Right lobe of liver (tissue), 6 donors: ENCODE measurements around the gene C1orf232. TPM values are rescaled to one million over a fixed set of nuclear protein-coding genes. Genes with fewer than 3 reads are reported as not detected.

Experiments
- ATAC-seq, 4 donors: fragments of 200-7000 bp; cut with Tn5 transposase; one replicate each; pipeline ENCODE4 v1.9.1; 2020; ENCODE audit warnings: mild to moderate bottlenecking in 4 of 4, moderate library complexity in 4 of 4
- DNase-seq, 3 donors: peaks; one replicate each; pipeline ENCODE4 v3.0.0-alpha.2; 2020
- H3K27ac ChIP-seq, 3 donors: fragments of 200-600 bp; one replicate each; pipeline ENCODE4 v1.8.0; 2022
- H3K27me3 ChIP-seq, 2 donors: fragments of 200-600 bp; one replicate each; pipeline ENCODE4 v1.8.0; 2022
- H3K36me3 ChIP-seq, 4 donors: fragments of 200-600 bp; sonication (generic) in 1 of 4; one replicate each; pipeline versions ENCODE4 v1.5.1 to v1.8.0; 2017 to 2022; ENCODE audit warnings: control low read depth in 1 of 4
- H3K4me1 ChIP-seq, 4 donors: fragments of 200-600 bp; sonication (generic) in 1 of 4; one replicate each; pipeline versions ENCODE4 v1.5.1 to v1.8.0; 2017 to 2022; ENCODE audit warnings: control low read depth in 1 of 4
- H3K4me3 ChIP-seq, 3 donors: fragments of 200-600 bp; one replicate each; pipeline ENCODE4 v1.8.0; 2022
- H3K9me3 ChIP-seq, 4 donors: fragments of 200-600 bp; sonication (generic) in 1 of 4; one replicate each; pipeline versions ENCODE4 v1.5.1 to v1.8.0; 2017 to 2022; ENCODE audit warnings: control low read depth in 1 of 4
- CTCF ChIP-seq, 4 donors: fragments of 200-600 bp in 3 of 4; fragments of 450-650 bp in 1 of 4; IDR thresholded peaks; one replicate each; pipeline versions ENCODE4 v1.5.1 to v1.8.0; 2016 to 2022; ENCODE audit warnings: antibody characterized with exemption in 4 of 4, mild to moderate bottlenecking in 2 of 4
- POLR2A ChIP-seq: fragments of 450-650 bp; IDR thresholded peaks from one replicate; pipeline ENCODE4 v1.6.1; 2017; ENCODE audit warnings: antibody characterized with exemption, mild to moderate bottlenecking
- WGBS: methylation state at CpG from one replicate; pipeline ENCODE4 v1.1.6; 2018; ENCODE audit warnings: low coverage, low lambda C conversion rate; ENCODE audit not compliant: insufficient coverage; ENCODE audit errors: missing lambda C conversion rate; 5-methylcytosine and 5-hydroxymethylcytosine counted together
- intact Hi-C, 2 donors: fragments of 100-400 bp; cut with DNase I; formaldehyde crosslinking; loops; one replicate each; pipeline versions ENCODE4 v1.11.2 to v1.14.1; 2022
- total RNA-seq, 6 experiments: library from RNA; depleted of rRNA in 2 of 6; stranded (reverse); fragments of >200 nt in 2 of 6; fragmentation: NEBNext Ultra II Directional in 3 of 6; extraction: Animal tissue kit (Norgen Biotek cat#: 25700) in 3 of 6; gene quantifications; one replicate each; pipeline versions ENCODE4 v1.1.0 to v1.2.4, GENCODE V29; 2016 to 2023
- donor health status: DM: no; HTN: yes; CAD: no.
- donor health status: DM: no; HTN: no; CAD: no.
- donor health status: DM: no; HTN: no; CAD: no.
- donor health status: DM: no; HTN: yes; CAD: no.
- donor health status: DM: no; HTN: yes; CAD: no.

The C1orf232 gene
- total RNA-seq, 6 experiments from 2014 or later: not detected

- no peaks in the 10 kb centered on the region for H3K27me3 ChIP-seq
- 40% methylated on average over 1 of the region's 6 CpGs for WGBS
- no peaks in the 10 kb centered on the region for H3K36me3 ChIP-seq
- intact Hi-C loops: loop anchor here (5.0 kb wide), 2 partner anchors 44 to 114 kb away; no protein-coding TSS in a partner anchor
- H3K4me3 ChIP-seq: no peak overlapping the region
- TF ChIP-seq CTCF (IDR thresholded peaks at IDR 0.05) (no peak), POLR2A (no peak)
- ATAC-seq (no peak), DNase-seq (no peak)
- H3K27ac ChIP-seq: no peak overlapping the region
- no peaks in the 10 kb centered on the region for H3K4me1 ChIP-seq
- no peaks in the 10 kb centered on the region for H3K9me3 ChIP-seq
Observed at GRCh38 chr1:26145960-26146294, 22.8 kb downstream of the C1orf232 start.

- Histone ChIP-seq H3K27ac (no peak overlapping the region), H3K4me1 (no peaks in the 10 kb centered on the region), H3K9me3 (no peaks in the 10 kb centered on the region), H3K36me3 (no peaks in the 10 kb centered on the region), H3K4me3 (no peak overlapping the region), H3K27me3 (no peaks in the 10 kb centered on the region)
- ATAC-seq: peak; percentile 98 to 100 (median 99)
- intact Hi-C loops: loop anchor here (5.0 kb wide), 2 partner anchors 43 to 113 kb away; no protein-coding TSS in a partner anchor
- TF ChIP-seq POLR2A (no peak), CTCF (IDR thresholded peaks at IDR 0.05) (peak; percentile 74 to 85 (median 82))
- peak; percentile 76 to 82 (median 77) for DNase-seq
- WGBS: 11% methylated on average over 12 of the region's 19 CpGs
Observed at GRCh38 chr1:26145041-26145959, 23.5 kb downstream of the C1orf232 start.

GRCh38 chr1:26142159-26142558 is 26.6 kb downstream of the C1orf232 start:
- H3K4me1 ChIP-seq: no peaks in the 10 kb centered on the region
- H3K27ac ChIP-seq: no peak overlapping the region
- no peak for ATAC-seq
- no peaks in the 10 kb centered on the region for H3K27me3 ChIP-seq
- DNase-seq: no peak
- H3K36me3 ChIP-seq: no peaks in the 10 kb centered on the region
- WGBS: 86% methylated on average over 6 of the region's 8 CpGs
- no peaks in the 10 kb centered on the region for H3K9me3 ChIP-seq
- H3K4me3 ChIP-seq: no peak overlapping the region
- intact Hi-C loops: no loop called here
- no peak for TF ChIP-seq CTCF (IDR thresholded peaks at IDR 0.05)
- TF ChIP-seq POLR2A: no peak

- Histone ChIP-seq H3K27me3 (no peaks in the 10 kb centered on the region), H3K36me3 (no peaks in the 10 kb centered on the region), H3K4me3 (no peak overlapping the region), H3K4me1 (peaks cover 0 to 8% (median 0%) of the 10 kb centered on the region in 4 donors), H3K27ac (no peak overlapping the region), H3K9me3 (no peaks in the 10 kb centered on the region)
- no peak for ATAC-seq
- TF ChIP-seq CTCF (IDR thresholded peaks at IDR 0.05) (no peak), POLR2A (no peak)
- 61% methylated on average over 3 of the region's 3 CpGs for WGBS
- DNase-seq: no peak
- intact Hi-C loops: no loop called here
Observed at GRCh38 chr1:26138974-26139558, 29.7 kb downstream of the C1orf232 start.
